Transverse colon (tissue), 4 donors: ENCODE data around the gene MMD2. TPM values are rescaled to one million over a fixed set of nuclear protein-coding genes. Genes with fewer than 3 reads are reported as not detected.

Experiments
- DNase-seq: peaks from one replicate; pipeline ENCODE4 v3.0.0-alpha.2; 2019
- H3K27ac ChIP-seq, 4 donors: fragments of 200-600 bp; sonication (generic); 2 replicates each; pipeline ENCODE4 v1.5.1; 2016 to 2018; ENCODE audit warnings: inconsistent platforms in 4 of 4
- H3K27me3 ChIP-seq: fragments of 200-600 bp; sonication (generic); 2 replicates; pipeline ENCODE4 v1.5.1; 2017; ENCODE audit warnings: inconsistent platforms
- H3K36me3 ChIP-seq, 4 donors: fragments of 200-600 bp; sonication (generic); 2 replicates each; pipeline ENCODE4 v1.5.1; 2017 to 2019; ENCODE audit warnings: inconsistent platforms in 4 of 4
- H3K4me1 ChIP-seq, 4 donors: fragments of 200-600 bp; sonication (generic); 2 replicates each; pipeline ENCODE4 v1.5.1; 2017 to 2020; ENCODE audit warnings: inconsistent platforms in 4 of 4
- H3K4me3 ChIP-seq, 4 donors: fragments of 200-600 bp; sonication (generic); 1 replicate in 1 of 4; 2 replicates in 3 of 4; pipeline versions ENCODE4 v1.5.1 to v1.6.1; 2017 to 2019; ENCODE audit warnings: inconsistent platforms in 4 of 4
- H3K9me3 ChIP-seq, 2 donors: fragments of 200-600 bp; sonication (generic); 2 replicates each; pipeline ENCODE4 v1.5.1; 2017 to 2019; ENCODE audit warnings: inconsistent platforms in 2 of 2
- EP300 ChIP-seq: sonication (generic); formaldehyde crosslinking; IDR thresholded peaks from one replicate; pipeline ENCODE4 v1.6.1; 2017; ENCODE audit warnings: antibody characterized with exemption, low read depth
- POLR2A ChIP-seq: fragments of 450-650 bp; IDR thresholded peaks from one replicate; pipeline ENCODE4 v1.6.1; 2016; ENCODE audit warnings: antibody characterized with exemption, mild to moderate bottlenecking, moderate library complexity
- POLR2AphosphoS5 ChIP-seq, 3 donors: sonication (generic); formaldehyde crosslinking; IDR thresholded peaks; one replicate each; pipeline ENCODE4 v1.6.1; 2016; ENCODE audit warnings: antibody characterized with exemption in 3 of 3
- WGBS, 2 donors: methylation state at CpG; one replicate each; pipeline ENCODE4 v1.1.5; 2018; ENCODE audit warnings: low coverage in 1 of 2; 5-methylcytosine and 5-hydroxymethylcytosine counted together
- in situ Hi-C, 4 donors: fragments of 200-750 bp; cut with MboI; loops; one replicate each; pipeline versions ENCODE4 v1.15.0 to v1.15.1; 2017; ENCODE audit warnings: low sequenced_read_pairs in 3 of 4, low pct_ligation_motif_present in 1 of 4, low pct_unique_long_range_greater_than_20kb in 1 of 4
- intact Hi-C: fragments of 100-400 bp; cut with DNase I; formaldehyde crosslinking; loops from one replicate; pipeline ENCODE4 v1.15.1; 2023; ENCODE audit warnings: low total_unique reads
- total RNA-seq, 4 donors: library from RNA; depleted of rRNA; stranded (reverse); fragments of >200 nt; gene quantifications; one replicate each; pipeline ENCODE4 v1.1.0, GENCODE V29; 2016
- TF ChIP-seq, protein P1 (sequence below), 5 experiments: fragments of 200-600 bp in 3 of 5; fragments of 450-650 bp in 2 of 5; sonication (generic) in 3 of 5; IDR thresholded peaks; 1 replicate in 2 of 5; 2 replicates in 3 of 5; pipeline ENCODE4 v1.5.1; 2016 to 2017; ENCODE audit warnings: antibody characterized with exemption in 5 of 5, inconsistent platforms in 3 of 5, mild to moderate bottlenecking in 2 of 5, moderate library complexity in 1 of 5

Gene MMD2
- total RNA-seq, 4 donors from 2014 or later: not detected

GRCh38 chr7:4945949-4946348 lies 13.0 kb downstream of the MMD2 start:
- DNase-seq: no peak
- TF ChIP-seq EP300 (no peak), POLR2A (no peak), POLR2AphosphoS5 (IDR thresholded peaks at IDR 0.05) (no peak)
- TF ChIP-seq, protein P1, sequence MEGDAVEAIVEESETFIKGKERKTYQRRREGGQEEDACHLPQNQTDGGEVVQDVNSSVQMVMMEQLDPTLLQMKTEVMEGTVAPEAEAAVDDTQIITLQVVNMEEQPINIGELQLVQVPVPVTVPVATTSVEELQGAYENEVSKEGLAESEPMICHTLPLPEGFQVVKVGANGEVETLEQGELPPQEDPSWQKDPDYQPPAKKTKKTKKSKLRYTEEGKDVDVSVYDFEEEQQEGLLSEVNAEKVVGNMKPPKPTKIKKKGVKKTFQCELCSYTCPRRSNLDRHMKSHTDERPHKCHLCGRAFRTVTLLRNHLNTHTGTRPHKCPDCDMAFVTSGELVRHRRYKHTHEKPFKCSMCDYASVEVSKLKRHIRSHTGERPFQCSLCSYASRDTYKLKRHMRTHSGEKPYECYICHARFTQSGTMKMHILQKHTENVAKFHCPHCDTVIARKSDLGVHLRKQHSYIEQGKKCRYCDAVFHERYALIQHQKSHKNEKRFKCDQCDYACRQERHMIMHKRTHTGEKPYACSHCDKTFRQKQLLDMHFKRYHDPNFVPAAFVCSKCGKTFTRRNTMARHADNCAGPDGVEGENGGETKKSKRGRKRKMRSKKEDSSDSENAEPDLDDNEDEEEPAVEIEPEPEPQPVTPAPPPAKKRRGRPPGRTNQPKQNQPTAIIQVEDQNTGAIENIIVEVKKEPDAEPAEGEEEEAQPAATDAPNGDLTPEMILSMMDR (IDR thresholded peaks at IDR 0.05): no peak
- Histone ChIP-seq H3K27ac (no peak overlapping the region), H3K9me3 (no peaks in the 10 kb centered on the region), H3K4me3 (no peak overlapping the region), H3K4me1 (no peaks in the 10 kb centered on the region), H3K27me3 (no peaks in the 10 kb centered on the region), H3K36me3 (no peaks in the 10 kb centered on the region)
- in situ Hi-C loops (no loop called here), intact Hi-C loops (no loop called here)
- WGBS, 2 donors: 94 to 95% methylated on average over 21 to 26 of the region's 26 CpGs

GRCh38 chr7:4944939-4945338 lies 14.0 kb downstream of the MMD2 start:
- in situ Hi-C loops (no loop called here), intact Hi-C loops (no loop called here)
- Histone ChIP-seq H3K4me3 (no peak overlapping the region), H3K27ac (no peak overlapping the region), H3K36me3 (no peaks in the 10 kb centered on the region), H3K4me1 (no peaks in the 10 kb centered on the region), H3K9me3 (no peaks in the 10 kb centered on the region), H3K27me3 (no peaks in the 10 kb centered on the region)
- WGBS, 2 donors: 75 to 77% methylated on average over 2 to 4 of the region's 4 CpGs
- no peak for DNase-seq
- no peak for TF ChIP-seq EP300
- no peak for TF ChIP-seq POLR2AphosphoS5 (IDR thresholded peaks at IDR 0.05)
- TF ChIP-seq, protein P1 (IDR thresholded peaks at IDR 0.05): no peak
- TF ChIP-seq POLR2A: no peak

- in situ Hi-C loops: no loop called here
- no peak overlapping the region for H3K27ac ChIP-seq
- 80 to 95% methylated on average over 2 to 10 of the region's 10 CpGs for WGBS, 2 donors
- intact Hi-C loops: no loop called here
- no peak for DNase-seq
- H3K36me3 ChIP-seq: no peaks in the 10 kb centered on the region
- no peaks in the 10 kb centered on the region for H3K27me3 ChIP-seq
- H3K4me3 ChIP-seq: no peak overlapping the region
- no peaks in the 10 kb centered on the region for H3K4me1 ChIP-seq
- H3K9me3 ChIP-seq: no peaks in the 10 kb centered on the region
- TF ChIP-seq EP300: no peak
- no peak for TF ChIP-seq POLR2A
- no peak for TF ChIP-seq POLR2AphosphoS5 (IDR thresholded peaks at IDR 0.05)
- TF ChIP-seq, protein P1 (IDR thresholded peaks at IDR 0.05): no peak
Observed at GRCh38 chr7:4943297-4943696, 15.7 kb downstream of the MMD2 start.

DNA sequence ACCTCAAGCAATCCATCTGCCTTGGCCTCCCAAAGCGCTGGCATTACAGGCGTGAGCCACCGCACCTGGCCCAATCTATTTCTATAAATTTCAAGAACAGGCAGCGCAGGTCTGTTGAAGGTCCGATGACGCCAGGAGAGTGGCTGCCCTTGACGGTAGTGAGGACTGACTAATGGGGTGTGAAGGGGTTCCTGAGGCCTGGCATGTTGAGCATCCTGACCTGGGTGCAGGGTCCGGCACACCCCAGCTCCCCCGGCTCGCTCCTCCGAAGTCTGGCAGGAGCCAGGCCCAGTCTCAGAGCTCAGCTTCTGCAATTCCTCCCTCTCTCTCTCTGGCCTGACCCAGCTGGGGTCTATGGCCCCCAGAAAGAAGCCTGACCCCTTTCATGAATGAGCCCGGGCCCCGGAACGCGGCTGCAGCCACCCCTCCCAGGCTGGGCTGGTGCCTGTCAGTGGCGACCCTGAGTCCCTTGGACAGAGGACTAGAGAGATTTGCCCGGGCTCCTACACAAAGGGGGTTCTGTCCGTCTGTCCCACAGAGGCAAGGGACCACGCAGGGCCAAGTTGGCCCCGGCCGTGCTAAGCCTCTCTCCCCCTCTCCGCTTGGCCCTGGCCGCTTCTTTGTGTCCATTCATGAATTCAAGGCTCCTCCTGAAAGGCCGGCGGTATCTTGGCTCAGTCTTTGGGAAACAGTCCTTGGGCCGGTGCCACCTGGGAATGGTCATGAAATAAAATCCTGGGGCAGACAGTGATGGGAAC lies 18.8 kb downstream of the MMD2 start:
- Histone ChIP-seq H3K4me3 (no peak overlapping the region), H3K27ac (no peak overlapping the region), H3K27me3 (no peaks in the 10 kb centered on the region), H3K36me3 (no peaks in the 10 kb centered on the region), H3K9me3 (no peaks in the 10 kb centered on the region), H3K4me1 (no peaks in the 10 kb centered on the region)
- in situ Hi-C loops (no loop called here), intact Hi-C loops (no loop called here)
- no peak for DNase-seq
- TF ChIP-seq POLR2A (no peak), POLR2AphosphoS5 (IDR thresholded peaks at IDR 0.05) (no peak), EP300 (no peak)
- TF ChIP-seq, protein P1 (IDR thresholded peaks at IDR 0.05): no peak
- 85% methylated on average over 24 of the region's 26 CpGs; no CpG with 5 or more reads in 1 of the 2 donors for WGBS, 2 donors
